ENCODE results near the gene HTR5A.

HTR5A gene

GRCh38 chr7:155084021-155084420 is 13.9 kb downstream of the HTR5A start:
- DNase-seq (ENCODE audit: low spot score), result no peak
- no peaks in the 10 kb centered on the region for H3K9me3 ChIP-seq (ENCODE audit: severe bottlenecking)
- H3K27me3 ChIP-seq (ENCODE audit: insufficient read depth, poor library complexity, severe bottlenecking), result peaks cover 4% of the 10 kb centered on the region
- H3K36me3 ChIP-seq (ENCODE audit: low read depth), result no peaks in the 10 kb centered on the region
- ATAC-seq (ENCODE audit: low read depth), result no peak
- H3K4me3 ChIP-seq (ENCODE audit: severe bottlenecking), result no peak overlapping the region
- no peak for TF ChIP-seq CTCF (IDR thresholded peaks at IDR 0.05; ENCODE audit: poor library complexity, severe bottlenecking)
- H3K27ac ChIP-seq (ENCODE audit: poor library complexity, severe bottlenecking), result no peak overlapping the region
- H3K4me1 ChIP-seq (ENCODE audit: insufficient read depth, poor library complexity, severe bottlenecking), result no peaks in the 10 kb centered on the region

- DNase-seq (ENCODE audit: low spot score) (no peak), ATAC-seq (ENCODE audit: low read depth) (no peak)
- Histone ChIP-seq H3K27me3 (ENCODE audit: insufficient read depth, poor library complexity, severe bottlenecking) (peaks cover 4% of the 10 kb centered on the region), H3K4me3 (ENCODE audit: severe bottlenecking) (no peak overlapping the region), H3K9me3 (ENCODE audit: severe bottlenecking) (no peaks in the 10 kb centered on the region), H3K4me1 (ENCODE audit: insufficient read depth, poor library complexity, severe bottlenecking) (no peaks in the 10 kb centered on the region), H3K27ac (ENCODE audit: poor library complexity, severe bottlenecking) (no peak overlapping the region), H3K36me3 (ENCODE audit: low read depth) (no peaks in the 10 kb centered on the region)
- TF ChIP-seq CTCF (IDR thresholded peaks at IDR 0.05; ENCODE audit: poor library complexity, severe bottlenecking), result no peak
These were observed 14.8 kb downstream of the HTR5A start for GRCh38 chr7:155084969-155085368.

- no peak for TF ChIP-seq CTCF (IDR thresholded peaks at IDR 0.05; ENCODE audit: poor library complexity, severe bottlenecking)
- DNase-seq (ENCODE audit: low spot score) (no peak), ATAC-seq (ENCODE audit: low read depth) (peak; percentile 83)
- Histone ChIP-seq H3K4me1 (ENCODE audit: insufficient read depth, poor library complexity, severe bottlenecking) (no peaks in the 10 kb centered on the region), H3K9me3 (ENCODE audit: severe bottlenecking) (no peaks in the 10 kb centered on the region), H3K27ac (ENCODE audit: poor library complexity, severe bottlenecking) (no peak overlapping the region), H3K36me3 (ENCODE audit: low read depth) (no peaks in the 10 kb centered on the region), H3K4me3 (ENCODE audit: severe bottlenecking) (no peak overlapping the region), H3K27me3 (ENCODE audit: insufficient read depth, poor library complexity, severe bottlenecking) (peaks cover 4% of the 10 kb centered on the region)
These were observed 20.6 kb downstream of the HTR5A start for GRCh38 chr7:155090684-155091083.

- H3K4me1 ChIP-seq (ENCODE audit: insufficient read depth, poor library complexity, severe bottlenecking), result no peaks in the 10 kb centered on the region
- no peaks in the 10 kb centered on the region for H3K27me3 ChIP-seq (ENCODE audit: insufficient read depth, poor library complexity, severe bottlenecking)
- H3K27ac ChIP-seq (ENCODE audit: poor library complexity, severe bottlenecking), result no peak overlapping the region
- no peak overlapping the region for H3K4me3 ChIP-seq (ENCODE audit: severe bottlenecking)
- no peaks in the 10 kb centered on the region for H3K9me3 ChIP-seq (ENCODE audit: severe bottlenecking)
- DNase-seq (ENCODE audit: low spot score) (no peak), ATAC-seq (ENCODE audit: low read depth) (no peak)
- H3K36me3 ChIP-seq (ENCODE audit: low read depth), result no peaks in the 10 kb centered on the region
- no peak for TF ChIP-seq CTCF (IDR thresholded peaks at IDR 0.05; ENCODE audit: poor library complexity, severe bottlenecking)
These were observed 23.5 kb downstream of the HTR5A start for GRCh38 chr7:155093596-155093995.

GRCh38 chr7:155094636-155095135 is 24.6 kb downstream of the HTR5A start:
- H3K27ac ChIP-seq (ENCODE audit: poor library complexity, severe bottlenecking), result no peak overlapping the region

More at GRCh38 chr7:155094636-155095135, 24.6 kb downstream of the HTR5A start:
- Histone ChIP-seq H3K4me1 (ENCODE audit: insufficient read depth, poor library complexity, severe bottlenecking) (no peaks in the 10 kb centered on the region), H3K4me3 (ENCODE audit: severe bottlenecking) (no peak overlapping the region), H3K27me3 (ENCODE audit: insufficient read depth, poor library complexity, severe bottlenecking) (no peaks in the 10 kb centered on the region), H3K9me3 (ENCODE audit: severe bottlenecking) (no peaks in the 10 kb centered on the region), H3K36me3 (ENCODE audit: low read depth) (no peaks in the 10 kb centered on the region)
- no peak for DNase-seq (ENCODE audit: low spot score)
- no peak for TF ChIP-seq CTCF (IDR thresholded peaks at IDR 0.05; ENCODE audit: poor library complexity, severe bottlenecking)
- no peak for ATAC-seq (ENCODE audit: low read depth)

All from RWPE2 (cell line).